HuH-7.5 (cell line): ENCODE data around the gene CIT.
A peak's percentile ranks its signal among the peaks of the same experiment; 100 is the strongest.
"Not testable (repeated sequence)": the region's sequence is repeated elsewhere in the genome, so short reads cannot be mapped to it uniquely, and the experiment has no call there.

ENCODE experiments used
- DNase-seq: peaks from one replicate; pipeline ENCODE4 v3.0.0; 2011; ENCODE audit warnings: low spot score

The CIT gene, protein sequence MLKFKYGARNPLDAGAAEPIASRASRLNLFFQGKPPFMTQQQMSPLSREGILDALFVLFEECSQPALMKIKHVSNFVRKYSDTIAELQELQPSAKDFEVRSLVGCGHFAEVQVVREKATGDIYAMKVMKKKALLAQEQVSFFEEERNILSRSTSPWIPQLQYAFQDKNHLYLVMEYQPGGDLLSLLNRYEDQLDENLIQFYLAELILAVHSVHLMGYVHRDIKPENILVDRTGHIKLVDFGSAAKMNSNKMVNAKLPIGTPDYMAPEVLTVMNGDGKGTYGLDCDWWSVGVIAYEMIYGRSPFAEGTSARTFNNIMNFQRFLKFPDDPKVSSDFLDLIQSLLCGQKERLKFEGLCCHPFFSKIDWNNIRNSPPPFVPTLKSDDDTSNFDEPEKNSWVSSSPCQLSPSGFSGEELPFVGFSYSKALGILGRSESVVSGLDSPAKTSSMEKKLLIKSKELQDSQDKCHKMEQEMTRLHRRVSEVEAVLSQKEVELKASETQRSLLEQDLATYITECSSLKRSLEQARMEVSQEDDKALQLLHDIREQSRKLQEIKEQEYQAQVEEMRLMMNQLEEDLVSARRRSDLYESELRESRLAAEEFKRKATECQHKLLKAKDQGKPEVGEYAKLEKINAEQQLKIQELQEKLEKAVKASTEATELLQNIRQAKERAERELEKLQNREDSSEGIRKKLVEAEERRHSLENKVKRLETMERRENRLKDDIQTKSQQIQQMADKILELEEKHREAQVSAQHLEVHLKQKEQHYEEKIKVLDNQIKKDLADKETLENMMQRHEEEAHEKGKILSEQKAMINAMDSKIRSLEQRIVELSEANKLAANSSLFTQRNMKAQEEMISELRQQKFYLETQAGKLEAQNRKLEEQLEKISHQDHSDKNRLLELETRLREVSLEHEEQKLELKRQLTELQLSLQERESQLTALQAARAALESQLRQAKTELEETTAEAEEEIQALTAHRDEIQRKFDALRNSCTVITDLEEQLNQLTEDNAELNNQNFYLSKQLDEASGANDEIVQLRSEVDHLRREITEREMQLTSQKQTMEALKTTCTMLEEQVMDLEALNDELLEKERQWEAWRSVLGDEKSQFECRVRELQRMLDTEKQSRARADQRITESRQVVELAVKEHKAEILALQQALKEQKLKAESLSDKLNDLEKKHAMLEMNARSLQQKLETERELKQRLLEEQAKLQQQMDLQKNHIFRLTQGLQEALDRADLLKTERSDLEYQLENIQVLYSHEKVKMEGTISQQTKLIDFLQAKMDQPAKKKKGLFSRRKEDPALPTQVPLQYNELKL (N-terminal part only)

DNA sequence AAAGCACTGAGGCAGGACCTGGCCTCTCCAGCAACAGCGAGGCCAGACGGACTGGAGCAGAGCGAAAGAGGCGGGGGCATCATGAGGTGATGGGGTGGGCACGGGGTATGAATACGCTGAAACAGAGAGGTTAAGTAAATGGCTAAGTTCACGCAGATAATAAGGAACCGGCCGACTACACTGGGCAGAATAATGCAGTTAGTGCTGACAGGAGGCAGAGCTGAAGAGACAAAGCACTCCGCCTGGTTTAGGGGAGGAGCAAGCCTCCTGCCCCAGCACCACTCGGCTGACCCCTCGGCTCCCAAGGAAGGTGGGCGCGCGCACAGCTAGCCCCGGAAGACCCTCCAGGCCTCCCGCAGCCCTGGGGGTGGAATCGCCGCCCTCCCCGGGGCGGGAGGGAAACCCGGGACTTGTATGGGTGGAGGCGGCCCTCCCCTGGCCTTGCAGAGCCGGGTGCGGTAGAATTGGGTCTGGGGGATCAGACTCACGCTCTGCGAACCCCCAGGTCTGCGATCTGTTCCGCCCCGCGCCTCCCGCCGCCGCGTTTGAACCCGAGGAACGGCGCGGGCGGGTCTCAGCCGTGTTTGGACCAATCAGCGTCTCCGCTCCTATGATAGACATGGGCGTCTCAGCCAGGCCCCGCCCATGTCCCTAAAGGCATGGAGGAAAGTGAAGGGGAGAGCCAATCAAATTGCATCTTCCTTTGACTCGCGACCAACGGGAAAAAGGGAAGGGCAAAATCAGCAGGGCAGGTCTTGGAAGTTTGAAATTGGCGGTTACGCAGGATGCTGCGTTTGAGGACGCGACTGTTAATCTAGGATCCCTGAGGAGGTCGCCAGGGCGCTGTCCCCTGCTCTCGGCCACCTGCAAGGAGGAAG is at the start of gene CIT:
Gene CIT, minus strand, starts transcription at position 560 of the 878 bp plus-strand sequence. CDS start 1,152 bp downstream, outside the sequence.
- DNase-seq = peak; percentile 77

DNA sequence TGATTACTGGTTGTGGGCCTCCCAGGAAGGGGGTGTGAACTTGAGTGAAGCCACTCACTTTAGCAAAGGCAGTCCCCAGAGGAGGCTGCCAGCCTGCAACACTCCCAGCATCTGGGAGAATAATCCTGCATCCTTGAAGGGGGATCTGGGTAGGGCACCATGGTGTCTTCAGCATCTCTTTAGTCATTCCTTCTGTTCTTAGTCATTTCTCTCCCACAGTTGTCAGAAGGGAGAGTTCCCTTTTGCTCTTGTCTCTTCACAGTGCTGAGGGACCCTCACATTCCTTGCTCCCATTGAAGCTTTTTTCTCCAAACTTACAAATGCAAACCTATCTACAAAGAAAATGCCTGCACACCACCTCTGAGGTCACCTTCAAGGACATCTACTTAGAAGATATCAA is 48.1 kb upstream of the CIT start:
- no peak for DNase-seq

DNA sequence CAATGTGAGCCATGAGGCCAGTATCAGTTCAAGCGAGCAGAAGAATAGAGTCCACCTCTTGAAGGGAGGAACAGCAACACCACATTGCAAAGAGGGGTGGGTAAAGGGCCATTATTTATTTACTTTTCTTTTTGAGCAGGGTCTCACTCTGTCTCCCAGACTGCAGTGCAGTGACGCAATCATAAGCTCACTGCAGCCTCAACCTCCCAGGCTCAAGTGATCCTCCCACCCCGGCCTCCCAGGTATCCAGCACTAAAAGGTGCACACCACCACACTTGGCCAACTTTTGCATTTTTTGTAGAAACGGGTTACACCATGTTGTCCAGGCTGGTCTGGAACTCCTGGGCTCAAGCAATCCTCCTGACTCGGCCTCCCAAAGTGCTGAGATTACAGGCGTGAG is 42.9 kb upstream of the CIT start:
- DNase-seq = no peak

DNA sequence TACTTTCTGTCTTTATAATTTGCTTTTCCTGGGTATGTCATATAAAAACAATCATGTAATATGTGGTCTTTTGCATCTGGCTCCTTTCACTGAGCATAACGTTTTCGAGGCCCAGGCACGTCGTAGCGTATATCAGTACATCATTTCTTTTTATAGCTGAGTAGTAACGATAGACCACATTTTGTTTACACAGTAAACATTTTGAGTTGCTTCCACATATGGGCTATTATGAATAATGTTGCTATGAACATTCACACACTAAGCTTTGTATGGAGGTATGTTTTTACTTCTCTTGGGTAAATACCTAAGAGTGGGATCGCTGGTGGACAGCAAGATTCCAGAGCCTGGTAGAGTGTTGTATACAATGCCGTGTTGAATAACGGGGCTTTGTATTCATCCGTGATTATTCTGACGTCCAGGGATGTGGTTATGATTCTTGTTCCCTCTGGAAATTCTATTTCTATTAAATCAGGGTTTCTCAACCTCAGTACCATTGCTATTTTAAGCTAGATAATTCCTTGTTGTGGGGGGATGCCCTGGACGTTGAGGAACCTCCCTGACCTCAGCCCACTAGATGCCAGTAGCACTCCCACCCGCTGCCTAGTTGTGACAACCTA is 38.9 kb upstream of the CIT start:
- no peak for DNase-seq

DNA sequence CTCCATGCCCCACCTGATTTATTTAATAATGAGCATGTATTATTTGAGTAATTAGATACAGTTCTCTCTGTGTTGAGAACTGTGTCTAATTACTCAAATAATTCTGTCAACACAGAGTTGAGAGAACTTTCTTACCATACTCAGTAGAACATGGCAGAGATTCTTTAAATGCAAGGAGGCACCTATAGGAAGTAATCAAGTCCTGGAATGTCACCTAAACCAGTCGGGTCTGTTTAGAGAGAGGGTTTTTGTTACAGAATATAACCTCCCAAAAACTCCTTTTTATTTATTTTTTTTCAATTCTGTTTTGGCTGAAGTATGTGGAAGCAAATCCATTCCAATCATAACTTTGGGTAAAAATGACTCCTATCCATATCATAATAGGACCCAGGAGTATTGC is 37.5 kb upstream of the CIT start:
- no peak for DNase-seq

DNA sequence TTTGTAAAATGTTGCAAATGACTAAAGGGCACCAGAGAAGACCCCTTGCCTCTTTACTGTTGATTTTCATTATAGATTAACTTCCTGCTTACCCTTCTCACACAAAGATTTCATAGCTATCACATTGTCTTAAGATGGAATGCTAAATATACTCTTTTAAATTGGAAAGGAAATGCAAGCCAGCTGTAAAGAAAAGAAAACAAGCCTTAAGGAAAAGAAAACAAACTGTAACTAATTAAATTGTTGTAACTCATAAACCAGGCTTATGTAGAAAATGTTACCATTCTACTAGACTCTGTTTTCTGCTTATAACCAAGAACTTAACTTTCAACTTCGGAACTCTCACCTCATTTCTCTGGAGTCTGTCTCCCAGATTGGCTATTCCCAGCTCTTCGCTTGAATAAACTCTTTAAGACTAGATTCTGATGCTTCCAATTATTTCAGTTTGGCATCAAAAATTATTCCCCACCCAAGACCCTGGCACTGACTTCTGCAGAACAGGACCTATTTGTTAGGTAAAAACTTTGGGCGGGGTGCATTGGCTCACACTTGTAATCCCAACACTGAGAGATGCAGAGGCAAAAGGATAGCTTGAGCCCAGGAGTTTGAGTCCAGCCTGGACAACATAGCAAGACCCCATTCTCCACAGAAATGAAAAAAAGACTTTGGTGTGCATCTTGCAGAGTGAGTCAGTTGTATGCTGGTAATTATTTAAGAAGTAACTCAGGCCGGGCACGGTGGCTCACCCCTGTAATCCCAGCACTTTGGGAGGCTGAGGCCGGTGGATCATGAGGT is 36.6 kb upstream of the CIT start:
- DNase-seq = no peak

DNA sequence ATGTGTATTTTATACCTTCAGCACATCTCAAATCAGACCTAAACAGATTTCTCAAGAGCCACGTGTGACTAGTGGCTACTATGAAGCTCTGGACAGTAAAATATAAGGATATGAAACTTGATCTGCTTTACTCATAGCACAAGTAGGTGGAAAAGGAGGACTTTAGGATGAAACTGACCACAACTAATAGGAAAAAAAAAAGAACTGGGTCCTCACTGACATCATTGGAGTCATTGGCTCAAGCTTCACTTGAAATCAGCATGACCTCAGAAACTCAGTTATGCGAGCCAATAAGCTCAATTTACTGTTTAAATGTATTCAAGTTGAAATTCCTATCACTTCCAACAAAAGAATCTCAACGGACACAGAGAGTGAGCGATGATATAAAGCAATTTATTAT is 34.1 kb upstream of the CIT start:
- no peak for DNase-seq

DNA sequence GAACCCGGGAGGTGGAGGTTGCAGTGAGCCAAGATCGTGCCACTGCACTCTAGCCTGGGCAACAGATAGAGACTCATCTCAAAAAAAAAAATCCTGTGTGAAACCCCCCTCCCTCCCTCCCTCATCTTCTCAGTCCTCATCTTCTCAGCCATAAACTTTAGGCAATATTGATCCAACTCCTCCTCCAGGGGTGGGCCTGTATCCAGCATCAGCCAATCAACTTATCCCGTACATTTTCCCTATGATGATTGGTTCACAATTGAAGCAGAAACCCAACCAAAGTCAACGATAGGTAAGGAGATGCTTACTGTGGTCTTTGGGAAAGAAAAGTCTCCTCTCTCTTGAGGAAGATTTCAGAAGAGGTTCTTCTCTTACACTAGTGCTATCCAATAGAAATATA is 33.5 kb upstream of the CIT start:
- no peak for DNase-seq

DNA sequence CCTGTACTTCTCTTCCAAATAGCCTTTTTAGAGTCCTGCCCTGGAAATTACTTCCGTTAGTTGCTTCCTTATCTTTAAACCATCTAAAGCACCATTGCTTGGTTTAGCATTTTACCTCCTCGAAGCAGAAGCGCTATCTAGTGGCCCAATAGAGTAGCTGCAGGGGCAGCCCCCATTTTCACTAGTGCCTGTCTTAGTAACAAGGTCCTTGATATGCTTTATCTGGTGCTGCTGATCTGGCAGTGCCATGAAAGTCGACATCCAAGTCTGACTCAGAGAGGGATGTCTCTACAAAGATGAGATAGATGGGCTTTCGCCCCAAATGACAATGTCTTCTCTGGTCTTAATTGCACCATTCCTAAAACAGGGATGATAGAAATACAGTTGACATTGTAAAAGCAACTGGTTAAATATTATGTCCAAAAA is 25.0 kb upstream of the CIT start:
- DNase-seq = peak; percentile 49

DNA sequence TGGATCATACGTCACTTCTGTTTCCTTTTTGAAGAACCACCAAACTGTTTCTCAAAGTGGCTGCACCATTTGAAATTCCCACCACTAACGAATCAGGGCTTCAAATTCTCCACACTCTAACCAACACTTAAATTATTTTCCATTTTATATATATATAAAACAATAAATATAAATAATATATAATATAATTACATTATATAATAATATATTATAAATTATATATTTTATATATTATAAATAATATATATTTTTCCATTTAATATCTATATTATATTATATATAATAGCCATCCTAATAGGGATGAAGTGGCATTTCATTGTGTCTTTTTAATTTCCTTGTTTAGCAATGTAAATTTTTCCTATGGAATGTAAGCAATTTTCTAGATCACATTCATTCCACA is 24.6 kb upstream of the CIT start:
- no peak for DNase-seq

DNA sequence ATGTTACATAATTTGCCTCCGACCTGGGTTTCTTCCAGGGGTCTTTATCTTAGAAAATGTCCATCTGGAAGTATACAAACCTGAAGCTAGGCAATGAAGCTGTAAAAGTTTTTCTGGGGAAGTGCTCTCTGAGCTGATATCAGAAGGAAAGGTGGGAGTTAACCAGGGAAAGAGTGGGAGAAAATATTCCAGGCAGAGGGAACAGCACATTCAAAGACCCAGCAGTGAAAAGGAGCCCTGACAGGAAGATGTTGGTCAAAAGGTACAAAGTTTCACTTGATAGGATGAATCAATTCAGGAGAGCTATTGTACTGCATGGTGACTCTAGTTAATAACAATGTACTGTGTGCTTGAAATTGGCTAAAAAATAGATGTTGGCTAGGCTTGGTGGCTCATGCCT is 17.8 kb upstream of the CIT start:
- no peak for DNase-seq

DNA sequence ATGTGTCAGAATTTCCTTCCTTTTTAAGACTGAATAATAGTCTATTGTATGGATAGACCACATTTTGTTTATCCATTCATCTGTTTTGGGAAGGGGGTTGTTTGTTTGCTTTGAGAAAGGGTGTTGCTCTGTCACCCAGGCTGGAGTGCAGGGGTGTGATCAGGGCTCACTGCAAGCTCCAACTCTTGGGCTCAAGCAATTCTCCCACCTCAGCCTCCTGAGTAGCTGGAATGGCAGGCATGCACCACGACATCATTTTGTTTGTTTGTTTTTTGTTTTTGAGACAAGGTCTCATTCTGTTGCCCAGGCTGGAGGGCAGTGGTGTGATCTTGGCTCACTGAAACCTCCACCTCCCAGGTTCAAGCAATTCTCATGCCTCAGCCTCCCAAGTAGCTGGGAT is 15.5 kb upstream of the CIT start:
- not testable (repeated sequence) for DNase-seq

DNA sequence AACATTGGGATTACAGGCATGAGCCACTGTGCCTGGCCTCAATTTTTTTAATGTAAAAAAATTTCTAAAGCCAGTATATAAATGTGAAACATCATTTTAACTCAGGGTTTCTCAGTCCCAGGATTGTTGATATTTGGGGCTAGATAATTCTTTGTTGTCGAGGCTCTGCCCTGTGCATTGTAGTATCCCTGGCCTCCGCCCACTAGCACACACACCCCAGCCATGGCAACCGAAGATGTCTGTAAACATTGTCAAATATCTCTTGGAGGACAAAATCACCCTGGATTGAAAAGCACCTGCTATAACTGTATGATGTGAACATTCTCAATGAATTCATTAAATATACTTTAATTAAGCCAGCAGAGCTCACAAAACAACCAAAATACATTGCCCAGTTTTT is 8.4 kb upstream of the CIT start:
- no peak for DNase-seq

DNA sequence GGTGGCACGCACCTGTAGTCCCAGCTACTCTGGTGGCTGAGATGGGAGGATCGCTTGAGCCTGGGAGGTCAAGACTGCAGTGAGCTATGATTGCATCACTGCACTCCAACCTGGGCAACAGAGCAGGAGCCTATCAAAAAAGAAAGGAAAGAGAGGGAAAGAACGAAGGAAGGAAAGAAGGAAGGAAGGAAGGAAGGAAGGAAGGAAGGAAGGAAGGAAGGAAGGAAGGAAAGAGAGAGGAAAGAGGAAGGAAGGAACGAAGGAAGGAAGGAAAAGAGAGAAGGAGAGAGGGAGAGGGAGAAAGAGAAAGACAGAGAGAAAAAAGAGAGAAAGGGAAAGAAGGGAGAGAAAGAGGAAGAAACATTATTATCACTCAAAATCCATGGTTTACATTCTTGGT is 6.7 kb upstream of the CIT start:
- not testable (repeated sequence) for DNase-seq

DNA sequence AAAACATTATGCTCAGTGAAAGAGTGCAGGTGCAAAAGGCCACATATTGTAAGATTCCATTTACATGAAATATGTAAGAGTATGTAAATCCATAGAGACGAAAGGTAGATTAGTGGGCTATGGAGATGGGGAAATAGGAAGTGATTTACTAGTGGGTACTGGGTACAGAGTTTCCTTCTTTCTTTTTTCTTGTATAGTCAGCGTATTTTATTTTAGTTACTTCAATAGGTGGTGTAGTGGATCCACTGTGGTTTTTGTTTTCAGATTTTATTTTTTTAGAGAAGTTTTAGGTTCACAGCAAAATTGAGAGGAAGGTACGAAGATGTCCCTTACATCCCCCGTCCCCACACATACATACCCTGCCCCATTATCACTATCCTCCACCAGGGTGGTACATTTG is 6.1 kb upstream of the CIT start:
- DNase-seq = no peak

DNA sequence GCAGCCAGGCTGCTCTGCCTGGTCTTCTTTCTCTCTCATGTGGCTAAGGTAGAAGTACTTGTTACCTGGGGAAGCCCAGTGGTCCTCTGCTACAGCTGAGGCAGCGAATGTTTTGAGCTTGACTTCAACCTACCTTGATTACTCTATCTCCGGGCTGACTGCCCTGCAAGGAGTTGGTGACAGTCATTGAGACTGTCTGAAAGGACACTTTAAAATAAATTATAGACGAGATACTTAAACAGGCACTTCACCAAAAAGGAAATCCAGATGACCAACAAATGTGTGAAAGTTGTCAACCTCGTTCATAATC is 474 bp upstream of the CIT start:
- DNase-seq = no peak

DNA sequence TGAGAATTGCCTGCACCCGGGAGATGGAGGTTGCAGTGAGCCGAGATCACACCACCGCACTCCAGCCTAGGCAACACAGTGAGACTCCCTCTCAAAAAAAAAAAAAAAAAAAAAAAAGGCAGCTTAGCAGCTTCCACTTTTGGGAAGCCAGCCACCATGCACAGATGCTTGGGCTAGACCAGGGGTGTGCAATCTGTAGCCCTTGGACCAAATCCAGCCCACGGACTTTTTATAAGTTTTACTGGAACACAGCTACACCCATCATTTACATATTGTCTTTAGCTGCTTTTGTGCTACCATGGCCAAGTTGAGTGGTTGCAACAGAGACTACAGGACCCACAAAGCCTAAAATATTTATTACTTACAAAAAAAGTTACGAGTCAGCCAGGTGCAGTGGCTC is 6.7 kb downstream of the CIT start:
- DNase-seq = no peak

DNA sequence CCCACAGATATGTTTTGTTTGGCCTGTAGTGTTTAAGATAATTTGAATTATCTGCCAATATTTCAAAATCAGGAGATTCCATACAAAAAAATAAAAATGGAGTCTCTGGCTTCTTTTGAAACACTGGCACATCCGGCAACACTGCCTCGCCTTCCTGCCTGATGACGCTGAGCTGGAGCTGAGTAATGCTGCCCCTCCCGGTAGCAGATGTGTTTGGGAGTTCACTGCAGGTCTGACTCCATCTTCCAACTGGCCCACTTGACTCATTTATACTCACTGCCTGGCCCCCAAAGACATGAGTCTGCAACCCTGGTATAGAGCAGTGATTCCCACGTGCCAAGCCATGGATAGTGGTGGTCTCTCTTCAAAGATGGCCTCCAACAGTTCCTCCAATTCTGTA is 7.4 kb downstream of the CIT start:
- no peak for DNase-seq

DNA sequence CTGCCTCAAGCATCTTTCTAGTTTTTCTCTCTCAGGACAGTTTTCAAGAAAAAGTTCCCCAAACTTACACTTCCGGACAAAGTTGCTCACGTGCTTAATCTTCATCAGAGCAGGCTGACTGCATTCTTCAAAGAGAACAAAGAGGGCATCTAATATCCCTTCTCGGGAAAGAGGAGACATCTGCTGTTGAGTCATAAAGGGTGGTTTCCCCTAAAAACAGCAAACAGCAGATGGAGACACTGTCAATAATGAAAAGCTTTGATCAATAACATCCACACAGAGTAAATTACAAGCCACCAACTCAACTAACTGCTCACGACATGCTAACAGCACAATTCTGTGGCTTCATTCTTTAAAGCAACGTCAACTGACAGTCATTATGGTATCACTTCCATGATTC is 8.1 kb downstream of the CIT start:
- no peak for DNase-seq

DNA sequence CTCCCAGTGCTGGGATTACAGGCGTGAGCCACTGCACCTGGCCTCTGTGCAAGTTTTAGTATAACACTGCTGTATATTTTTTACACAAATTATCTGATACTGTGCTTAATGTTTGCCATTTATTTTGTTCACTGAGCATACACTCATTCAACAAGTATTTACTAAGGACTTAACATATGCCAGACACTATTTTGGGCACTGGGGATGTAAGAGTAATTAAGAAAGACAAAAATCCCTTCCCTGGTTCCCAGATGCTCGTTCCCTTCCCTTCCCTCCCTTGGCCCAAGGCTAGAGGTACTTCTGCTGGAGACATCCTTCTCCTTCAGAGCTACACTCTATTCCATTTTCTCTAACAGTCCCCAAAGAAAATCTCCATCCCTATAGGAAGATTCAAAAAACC is 12.5 kb downstream of the CIT start:
- DNase-seq = no peak
